ENCODE data around the gene SLC23A2. TPM values are rescaled to one million over a fixed set of nuclear protein-coding genes. Genes with fewer than 3 reads are reported as not detected.
A peak's percentile ranks its signal among the peaks of the same experiment; 100 is the strongest.

The SLC23A2 gene
- polyA plus RNA-seq, 1 of the 3 experiments (the other 2 are of a cell fraction) = 14.0 TPM

DNA sequence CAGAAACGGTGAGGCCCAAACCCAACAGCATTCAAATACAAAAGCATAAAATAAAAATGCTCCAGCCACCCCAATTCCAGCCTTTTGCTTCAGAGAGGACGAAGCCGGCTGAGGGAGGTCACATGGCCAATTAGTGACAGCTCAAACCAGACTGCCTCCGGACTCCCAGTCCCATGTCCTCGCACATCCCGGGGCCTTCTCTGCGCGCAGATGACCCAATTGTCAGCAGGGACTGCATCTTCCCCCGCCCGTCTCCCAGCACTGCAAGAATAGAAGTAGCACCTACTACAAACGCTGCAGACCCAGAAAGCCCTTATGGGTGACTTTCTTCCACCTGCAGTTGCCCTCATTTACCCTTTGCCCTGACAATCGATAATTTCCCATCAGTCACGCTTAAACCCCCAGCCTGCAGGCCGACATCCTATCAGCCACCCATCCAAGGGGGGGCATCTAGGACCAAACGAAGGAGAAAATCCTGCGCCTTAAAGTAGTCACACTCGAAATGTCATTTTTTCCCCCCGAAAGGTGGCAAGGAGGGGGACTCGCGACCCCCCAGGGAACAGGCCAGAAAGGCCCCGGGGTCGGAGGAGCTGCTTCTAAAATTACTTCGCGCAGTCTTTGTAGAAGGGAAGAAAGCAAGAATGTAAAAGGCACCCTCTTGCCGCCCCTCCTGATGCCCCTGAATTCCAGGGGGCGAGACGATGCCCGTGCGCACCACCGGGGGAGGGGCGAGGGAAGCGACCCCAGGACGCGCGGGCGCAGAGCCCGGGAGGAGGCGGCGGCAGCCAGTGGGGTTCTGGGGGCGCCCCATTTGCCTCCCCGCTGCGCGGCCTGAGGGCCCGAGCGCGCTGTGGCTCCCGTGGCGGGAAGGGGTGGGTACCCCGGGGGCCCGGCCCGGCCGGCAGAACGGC lies 792 bp downstream of the SLC23A2 start (continued):
- TF ChIP-seq ELF1 (IDR thresholded peaks at IDR 0.05) (no peak), TEAD4 (IDR thresholded peaks at IDR 0.05; ENCODE audit: borderline replicate concordance, insufficient read depth) (no peak), FOSL2 (IDR thresholded peaks at IDR 0.05; ENCODE audit: borderline replicate concordance, low read depth) (no peak), EZH2phosphoT487 (IDR thresholded peaks at IDR 0.05; ENCODE audit: borderline replicate concordance, low read depth) (no peak), RCOR1 (IDR thresholded peaks at IDR 0.05; ENCODE audit: low read length) (0 out of 2 replicates have a peak, but pooled peaks have one; percentile 32), GABPA (IDR thresholded peaks at IDR 0.05; ENCODE audit: low read depth) (no peak)
- TF ChIP-seq, protein P1, sequence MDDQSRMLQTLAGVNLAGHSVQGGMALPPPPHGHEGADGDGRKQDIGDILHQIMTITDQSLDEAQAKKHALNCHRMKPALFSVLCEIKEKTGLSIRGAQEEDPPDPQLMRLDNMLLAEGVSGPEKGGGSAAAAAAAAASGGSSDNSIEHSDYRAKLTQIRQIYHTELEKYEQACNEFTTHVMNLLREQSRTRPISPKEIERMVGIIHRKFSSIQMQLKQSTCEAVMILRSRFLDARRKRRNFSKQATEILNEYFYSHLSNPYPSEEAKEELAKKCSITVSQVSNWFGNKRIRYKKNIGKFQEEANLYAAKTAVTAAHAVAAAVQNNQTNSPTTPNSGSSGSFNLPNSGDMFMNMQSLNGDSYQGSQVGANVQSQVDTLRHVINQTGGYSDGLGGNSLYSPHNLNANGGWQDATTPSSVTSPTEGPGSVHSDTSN (IDR thresholded peaks at IDR 0.05) = no peak
- TF ChIP-seq, protein P2, sequence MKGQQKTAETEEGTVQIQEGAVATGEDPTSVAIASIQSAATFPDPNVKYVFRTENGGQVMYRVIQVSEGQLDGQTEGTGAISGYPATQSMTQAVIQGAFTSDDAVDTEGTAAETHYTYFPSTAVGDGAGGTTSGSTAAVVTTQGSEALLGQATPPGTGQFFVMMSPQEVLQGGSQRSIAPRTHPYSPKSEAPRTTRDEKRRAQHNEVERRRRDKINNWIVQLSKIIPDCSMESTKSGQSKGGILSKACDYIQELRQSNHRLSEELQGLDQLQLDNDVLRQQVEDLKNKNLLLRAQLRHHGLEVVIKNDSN (IDR thresholded peaks at IDR 0.05; ENCODE audit: borderline replicate concordance, low read depth) = peak; percentile 74; the same call in 1 of the 2 replicates
- TF ChIP-seq, protein P3, sequence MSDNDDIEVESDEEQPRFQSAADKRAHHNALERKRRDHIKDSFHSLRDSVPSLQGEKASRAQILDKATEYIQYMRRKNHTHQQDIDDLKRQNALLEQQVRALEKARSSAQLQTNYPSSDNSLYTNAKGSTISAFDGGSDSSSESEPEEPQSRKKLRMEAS (IDR thresholded peaks at IDR 0.05; ENCODE audit: low read depth) = 0 out of 2 replicates have a peak, but pooled peaks have one; percentile 49

DNA sequence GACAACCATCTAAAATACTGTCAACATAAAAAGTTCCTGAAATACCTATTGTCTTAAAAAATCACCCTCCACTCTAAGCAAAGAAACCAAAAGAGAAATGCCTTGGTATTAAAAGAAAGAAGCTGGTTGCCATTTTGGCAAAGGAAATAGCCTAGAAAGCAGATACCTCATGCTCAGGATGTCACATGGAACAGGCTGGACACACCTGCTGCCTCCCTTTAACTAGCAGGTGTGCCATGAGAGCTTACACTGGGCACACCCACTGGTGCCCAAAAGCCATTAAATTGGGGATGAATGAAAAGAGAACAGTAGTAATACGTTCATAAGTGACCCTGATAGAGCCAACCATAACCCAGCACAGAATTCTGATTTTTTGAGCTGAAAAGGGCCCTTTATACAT lies 1.5 kb downstream of the SLC23A2 start:
- Histone ChIP-seq H3K27me3 (ENCODE audit: insufficient read depth) (no peaks in the 10 kb centered on the region), H2AFZ (ENCODE audit: low read depth) (no peak overlapping the region), H3K4me2 (peak overlapping the region; percentile 99), H3K36me3 (replicated peaks in 1 of 2; ENCODE audit: control insufficient read depth in 1 of 2, insufficient read depth in 2 of 2, low read length in 1 of 2) (no peaks in the 10 kb centered on the region), H3K9ac (no peak overlapping the region), H3K9me2 (no peaks in the 10 kb centered on the region), H3F3A (replicated peaks; ENCODE audit: insufficient read depth) (no peaks in the 10 kb centered on the region), H3K4me3 (ENCODE audit: low read depth in 2 of 2, low read length in 1 of 2) (peak overlapping the region; percentile 70 to 80; a peak in 3 of 4 replicates), H3K27ac (ENCODE audit: low read depth in 2 of 2, low read length in 1 of 2) (no peak overlapping the region), H3K9me3 (no peaks in the 10 kb centered on the region), H4K20me1 (ENCODE audit: insufficient read depth) (no peaks in the 10 kb centered on the region), H3K79me2 (ENCODE audit: insufficient read depth) (peaks cover 42% of the 10 kb centered on the region), H3K4me1 (ENCODE audit: control insufficient read depth in 1 of 2, insufficient read depth in 2 of 2, low read depth in 1 of 2, low read length in 1 of 2) (peaks cover 0 to 18% of the 10 kb centered on the region in 2 experiments; a peak in 2 of 4 replicates)
- POLR2A ChIA-PET = no interaction called here
- CTCF ChIA-PET = interaction anchor here (1.0 to 1.6 kb wide), 3 partner anchors 34 to 105 kb away, joined by 3 to 8 read pairs (median 3); no protein-coding TSS in a partner anchor
- no peak for DNase-seq
- WGBS (ENCODE audit: low lambda C conversion rate) = 83% methylated on average over 1 of the region's 1 CpG
- TF ChIP-seq GABPA (IDR thresholded peaks at IDR 0.05; ENCODE audit: low read depth) = no peak
- no peak for TF ChIP-seq NRF1 (IDR thresholded peaks at IDR 0.05; ENCODE audit: low read depth, low read length)
- no peak for TF ChIP-seq EP300 (IDR thresholded peaks at IDR 0.05; ENCODE audit: borderline replicate concordance in 1 of 2, low read depth in 1 of 2, low read length in 1 of 2)
- TF ChIP-seq TEAD4 (IDR thresholded peaks at IDR 0.05; ENCODE audit: borderline replicate concordance, insufficient read depth) = no peak
- TF ChIP-seq, protein P4, sequence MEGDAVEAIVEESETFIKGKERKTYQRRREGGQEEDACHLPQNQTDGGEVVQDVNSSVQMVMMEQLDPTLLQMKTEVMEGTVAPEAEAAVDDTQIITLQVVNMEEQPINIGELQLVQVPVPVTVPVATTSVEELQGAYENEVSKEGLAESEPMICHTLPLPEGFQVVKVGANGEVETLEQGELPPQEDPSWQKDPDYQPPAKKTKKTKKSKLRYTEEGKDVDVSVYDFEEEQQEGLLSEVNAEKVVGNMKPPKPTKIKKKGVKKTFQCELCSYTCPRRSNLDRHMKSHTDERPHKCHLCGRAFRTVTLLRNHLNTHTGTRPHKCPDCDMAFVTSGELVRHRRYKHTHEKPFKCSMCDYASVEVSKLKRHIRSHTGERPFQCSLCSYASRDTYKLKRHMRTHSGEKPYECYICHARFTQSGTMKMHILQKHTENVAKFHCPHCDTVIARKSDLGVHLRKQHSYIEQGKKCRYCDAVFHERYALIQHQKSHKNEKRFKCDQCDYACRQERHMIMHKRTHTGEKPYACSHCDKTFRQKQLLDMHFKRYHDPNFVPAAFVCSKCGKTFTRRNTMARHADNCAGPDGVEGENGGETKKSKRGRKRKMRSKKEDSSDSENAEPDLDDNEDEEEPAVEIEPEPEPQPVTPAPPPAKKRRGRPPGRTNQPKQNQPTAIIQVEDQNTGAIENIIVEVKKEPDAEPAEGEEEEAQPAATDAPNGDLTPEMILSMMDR (IDR thresholded peaks at IDR 0.05) = no peak
- no peak for TF ChIP-seq RFX5 (IDR thresholded peaks at IDR 0.05; ENCODE audit: low read length)
- no peak for TF ChIP-seq RCOR1 (IDR thresholded peaks at IDR 0.05; ENCODE audit: low read length)
- TF ChIP-seq FOXJ3 (CRISPR knock-in tag; IDR thresholded peaks at IDR 0.05) = no peak
